Prostate gland (tissue), 2 donors: ENCODE results near the gene GOLGA6A. TPM values are rescaled to one million over a fixed set of nuclear protein-coding genes. Genes with fewer than 3 reads are reported as not detected.
A peak's percentile ranks its signal among the peaks of the same experiment; 100 is the strongest.

ENCODE experiments used
- DNase-seq: peaks from one replicate; pipeline ENCODE4 v3.0.0-alpha.2; 2019; ENCODE audit warnings: low spot score
- H3K27ac ChIP-seq, 2 donors: fragments of 200-600 bp; sonication (generic); 2 replicates each; pipeline ENCODE4 v1.5.1; 2017 to 2019
- H3K27me3 ChIP-seq: fragments of 200-600 bp; sonication (generic); replicated peaks from 2 replicates; pipeline ENCODE4 v1.5.1; 2019; ENCODE audit not compliant: insufficient read depth
- H3K36me3 ChIP-seq, 2 donors: fragments of 200-600 bp; sonication (generic); 1 replicate in 1 of 2; 2 replicates in 1 of 2; pipeline versions ENCODE4 v1.5.1 to v1.8.1; 2017 to 2019
- H3K4me1 ChIP-seq: fragments of 200-600 bp; sonication (generic); replicated peaks from 2 replicates; pipeline ENCODE4 v1.5.1; 2019
- H3K4me3 ChIP-seq, 2 donors: fragments of 200-600 bp; sonication (generic); 2 replicates each; pipeline ENCODE4 v1.5.1; 2017 to 2019
- H3K9me3 ChIP-seq: fragments of 200-600 bp; sonication (generic); 2 replicates; pipeline ENCODE4 v1.5.1; 2017
- CTCF ChIP-seq, 4 experiments: fragments of 200-600 bp in 2 of 4; fragments of 450-650 bp in 2 of 4; sonication (generic) in 2 of 4; IDR thresholded peaks; 1 replicate in 3 of 4; 2 replicates in 1 of 4; pipeline ENCODE4 v1.5.1; 2016 to 2019; ENCODE audit warnings: antibody characterized with exemption in 4 of 4, mild to moderate bottlenecking in 2 of 4, moderate library complexity in 2 of 4
- POLR2A ChIP-seq: fragments of 450-650 bp; IDR thresholded peaks from one replicate; pipeline ENCODE4 v1.6.1; 2016; ENCODE audit warnings: antibody characterized with exemption, mild to moderate bottlenecking
- POLR2AphosphoS5 ChIP-seq: sonication (generic); formaldehyde crosslinking; IDR thresholded peaks from one replicate; pipeline ENCODE4 v1.6.1; 2017; ENCODE audit warnings: antibody characterized with exemption
- WGBS: methylation state at CpG from one replicate; pipeline ENCODE4 v1.1.5; 2018; 5-methylcytosine and 5-hydroxymethylcytosine counted together
- intact Hi-C: fragments of 100-400 bp; cut with DNase I; formaldehyde crosslinking; loops from one replicate; pipeline ENCODE4 v1.14.2; 2022
- total RNA-seq, 2 donors: library from RNA; depleted of rRNA; stranded (reverse); fragments of >200 nt; gene quantifications; one replicate each; pipeline ENCODE4 v1.1.0, GENCODE V29; 2016

The GOLGA6A gene
- total RNA-seq, 2 donors from 2014 or later = 4.4 TPM; not detected in 1

GRCh38 chr15:74036271-74037170, 45.8 kb downstream of the GOLGA6A start:
- Histone ChIP-seq H3K27me3 (no peaks in the 10 kb centered on the region), H3K4me1 (no peaks in the 10 kb centered on the region), H3K27ac (no peak overlapping the region), H3K9me3 (no peaks in the 10 kb centered on the region), H3K36me3 (peaks cover 0 to 15% of the 10 kb centered on the region in 2 donors), H3K4me3 (no peak overlapping the region)
- peak; percentile 25 for DNase-seq
- WGBS = 71% methylated on average over 21 of the region's 21 CpGs
- no peak for TF ChIP-seq POLR2A
- peak; percentile 23 to 51 (median 50) for TF ChIP-seq CTCF (IDR thresholded peaks at IDR 0.05)
- TF ChIP-seq POLR2AphosphoS5 = no peak
- intact Hi-C loops = no loop called here

GRCh38 chr15:74035121-74036017, 47.0 kb downstream of the GOLGA6A start:
- H3K4me1 ChIP-seq = no peaks in the 10 kb centered on the region
- H3K27me3 ChIP-seq = no peaks in the 10 kb centered on the region
- H3K4me3 ChIP-seq = no peak overlapping the region
- DNase-seq = no peak
- no peaks in the 10 kb centered on the region for H3K9me3 ChIP-seq
- peaks cover 0 to 15% of the 10 kb centered on the region in 2 donors for H3K36me3 ChIP-seq
- whole genome bisulfite sequencing = 89% methylated on average over 28 of the region's 28 CpGs
- intact Hi-C loops = no loop called here
- no peak for TF ChIP-seq CTCF (IDR thresholded peaks at IDR 0.05)
- no peak for TF ChIP-seq POLR2AphosphoS5
- no peak for TF ChIP-seq POLR2A
- no peak overlapping the region for H3K27ac ChIP-seq

GRCh38 chr15:74034206-74034755, 48.1 kb downstream of the GOLGA6A start:
- H3K36me3 ChIP-seq = peaks cover 0 to 15% of the 10 kb centered on the region in 2 donors
- H3K4me3 ChIP-seq = no peak overlapping the region
- 80% methylated on average over 10 of the region's 10 CpGs for WGBS
- H3K27me3 ChIP-seq = no peaks in the 10 kb centered on the region
- no peak for TF ChIP-seq POLR2A
- TF ChIP-seq POLR2AphosphoS5 = no peak
- TF ChIP-seq CTCF (IDR thresholded peaks at IDR 0.05) = no peak
- DNase-seq = no peak
- H3K9me3 ChIP-seq = no peaks in the 10 kb centered on the region
- H3K4me1 ChIP-seq = no peaks in the 10 kb centered on the region
- no peak overlapping the region for H3K27ac ChIP-seq
- intact Hi-C loops = no loop called here

- TF ChIP-seq POLR2A = no peak
- no peak for TF ChIP-seq POLR2AphosphoS5
- no peak for TF ChIP-seq CTCF (IDR thresholded peaks at IDR 0.05)
Measured at GRCh38 chr15:74032606-74033561, 49.5 kb downstream of the GOLGA6A start.

More at GRCh38 chr15:74032606-74033561, 49.5 kb downstream of the GOLGA6A start:
- no peak for DNase-seq
- WGBS = 81% methylated on average over 16 of the region's 16 CpGs
- peaks cover 0 to 15% of the 10 kb centered on the region in 2 donors for H3K36me3 ChIP-seq
- no peaks in the 10 kb centered on the region for H3K9me3 ChIP-seq
- H3K4me3 ChIP-seq = no peak overlapping the region
- no peaks in the 10 kb centered on the region for H3K27me3 ChIP-seq
- H3K4me1 ChIP-seq = no peaks in the 10 kb centered on the region
- H3K27ac ChIP-seq = no peak overlapping the region
- intact Hi-C loops = no loop called here
